BJ (cell line): Measurements from ENCODE around the gene PRIMPOL. TPM values are rescaled to one million over a fixed set of nuclear protein-coding genes. Genes with fewer than 3 reads are reported as not detected.

Experiments
- CTCF ChIA-PET: fragments of 350-600 bp; formaldehyde crosslinking; extraction: SDS; loops from one replicate; lab custom pipeline; 2021; ENCODE audit warnings: antibody characterized with exemption, inconsistent platforms; lab: Yijun Ruan, JAX
- POLR2A ChIA-PET: fragments of 300-600 bp; sonication (Branson Sonifier 250); formaldehyde crosslinking; extraction: SDS; loops from one replicate; lab custom pipeline; 2021; ENCODE audit warnings: antibody characterized with exemption; lab: Charles Lee
- DNase-seq: peaks from one replicate; pipeline ENCODE4 v3.0.0-alpha.2; 2011; ENCODE audit warnings: low read depth
- H3K27me3 ChIP-seq: 2 replicates; pipeline ENCODE4 v1.6.0; 2011; ENCODE audit warnings: low read length; ENCODE audit not compliant: control insufficient read depth, insufficient read depth
- H3K36me3 ChIP-seq: 2 replicates; pipeline ENCODE4 v1.5.1; 2011; ENCODE audit warnings: low read length; ENCODE audit not compliant: control insufficient read depth, insufficient read depth
- H3K4me3 ChIP-seq: 2 replicates; pipeline ENCODE4 v1.5.1; 2011; ENCODE audit warnings: low read depth, mild to moderate bottlenecking, control low read depth, low read length
- polyA plus RNA-seq: library from polyadenylated mRNA; depleted of rRNA; stranded (reverse); fragments of >200 nt; gene quantifications from 2 replicates; pipeline ENCODE4 v1.2.3, GENCODE V29; 2011
- TF ChIP-seq, protein P1 (sequence below): IDR thresholded peaks from 2 replicates; pipeline ENCODE4 v1.5.1; 2011; ENCODE audit warnings: low read depth, mild to moderate bottlenecking, control low read depth, inconsistent platforms, low read length, moderate library complexity; ENCODE audit not compliant: insufficient read depth

PRIMPOL gene
- polyA plus RNA-seq, 1 experiment, result 6.0 TPM

GRCh38 chr4:184727430-184727829 lies 77.9 kb downstream of the PRIMPOL start:
- POLR2A ChIA-PET, result no interaction called here
- Histone ChIP-seq H3K27me3 (no peaks in the 10 kb centered on the region), H3K4me3 (no peak overlapping the region), H3K36me3 (no peaks in the 10 kb centered on the region)
- TF ChIP-seq, protein P1, sequence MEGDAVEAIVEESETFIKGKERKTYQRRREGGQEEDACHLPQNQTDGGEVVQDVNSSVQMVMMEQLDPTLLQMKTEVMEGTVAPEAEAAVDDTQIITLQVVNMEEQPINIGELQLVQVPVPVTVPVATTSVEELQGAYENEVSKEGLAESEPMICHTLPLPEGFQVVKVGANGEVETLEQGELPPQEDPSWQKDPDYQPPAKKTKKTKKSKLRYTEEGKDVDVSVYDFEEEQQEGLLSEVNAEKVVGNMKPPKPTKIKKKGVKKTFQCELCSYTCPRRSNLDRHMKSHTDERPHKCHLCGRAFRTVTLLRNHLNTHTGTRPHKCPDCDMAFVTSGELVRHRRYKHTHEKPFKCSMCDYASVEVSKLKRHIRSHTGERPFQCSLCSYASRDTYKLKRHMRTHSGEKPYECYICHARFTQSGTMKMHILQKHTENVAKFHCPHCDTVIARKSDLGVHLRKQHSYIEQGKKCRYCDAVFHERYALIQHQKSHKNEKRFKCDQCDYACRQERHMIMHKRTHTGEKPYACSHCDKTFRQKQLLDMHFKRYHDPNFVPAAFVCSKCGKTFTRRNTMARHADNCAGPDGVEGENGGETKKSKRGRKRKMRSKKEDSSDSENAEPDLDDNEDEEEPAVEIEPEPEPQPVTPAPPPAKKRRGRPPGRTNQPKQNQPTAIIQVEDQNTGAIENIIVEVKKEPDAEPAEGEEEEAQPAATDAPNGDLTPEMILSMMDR, result no peak
- DNase-seq, result no peak
- CTCF ChIA-PET, result no interaction called here

DNA sequence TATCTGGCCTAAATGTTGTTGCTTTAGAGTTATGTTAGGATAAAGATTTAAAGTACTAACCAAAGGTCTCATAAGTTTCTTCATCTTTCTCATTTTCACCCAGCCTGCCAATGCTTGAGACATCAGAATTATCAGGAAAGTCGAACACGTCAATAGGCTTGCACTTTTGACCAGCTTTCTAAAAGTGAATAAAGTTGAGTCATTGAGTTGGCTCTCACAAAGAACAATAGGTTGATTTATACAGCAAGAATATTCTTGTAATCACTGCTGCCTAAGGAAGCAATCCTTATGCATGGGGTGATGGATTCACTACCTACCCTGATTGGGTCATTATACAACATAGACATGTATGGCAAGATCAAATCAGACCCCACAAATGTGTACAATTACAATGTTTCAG lies 79.3 kb downstream of the PRIMPOL start:
- DNase-seq, result no peak
- Histone ChIP-seq H3K27me3 (no peaks in the 10 kb centered on the region), H3K4me3 (no peak overlapping the region), H3K36me3 (no peaks in the 10 kb centered on the region)
- POLR2A ChIA-PET, result no interaction called here
- CTCF ChIA-PET, result interaction anchor here (0.7 kb wide), 1 partner anchor 48 kb away, joined by 3 read pairs; no protein-coding TSS in a partner anchor
- TF ChIP-seq, protein P1, result no peak

GRCh38 chr4:184729946-184730345 lies 80.4 kb downstream of the PRIMPOL start:
- ChIA-PET CTCF (no interaction called here), POLR2A (no interaction called here)
- Histone ChIP-seq H3K27me3 (no peaks in the 10 kb centered on the region), H3K4me3 (no peak overlapping the region), H3K36me3 (no peaks in the 10 kb centered on the region)
- TF ChIP-seq, protein P1, result no peak
- no peak for DNase-seq

DNA sequence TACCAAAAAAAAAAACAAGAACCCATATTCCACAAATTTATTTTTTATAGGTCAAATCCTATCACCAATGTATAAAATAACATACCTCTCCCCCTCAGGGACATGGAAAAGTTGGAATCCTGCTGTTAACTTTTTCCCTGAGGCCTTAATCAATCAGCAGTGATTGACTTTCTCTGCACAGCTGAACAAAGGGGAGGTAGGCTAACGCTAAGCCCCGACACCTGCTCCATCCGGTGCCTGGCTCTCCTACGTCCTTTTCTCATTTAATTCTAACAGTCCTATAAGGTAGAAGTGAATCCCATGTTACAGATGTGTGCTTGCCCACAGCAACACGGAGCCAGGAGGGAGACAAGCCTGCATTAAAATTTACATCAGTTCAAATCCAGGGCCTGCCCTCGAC lies 81.5 kb downstream of the PRIMPOL start:
- ChIA-PET CTCF (interaction anchor here (0.6 kb wide), 1 partner anchor 8 kb away, joined by 4 read pairs; no protein-coding TSS in a partner anchor), POLR2A (no interaction called here)
- no peak overlapping the region for H3K4me3 ChIP-seq
- H3K36me3 ChIP-seq, result no peaks in the 10 kb centered on the region
- DNase-seq, result no peak
- H3K27me3 ChIP-seq, result no peaks in the 10 kb centered on the region
- TF ChIP-seq, protein P1, result no peak

DNA sequence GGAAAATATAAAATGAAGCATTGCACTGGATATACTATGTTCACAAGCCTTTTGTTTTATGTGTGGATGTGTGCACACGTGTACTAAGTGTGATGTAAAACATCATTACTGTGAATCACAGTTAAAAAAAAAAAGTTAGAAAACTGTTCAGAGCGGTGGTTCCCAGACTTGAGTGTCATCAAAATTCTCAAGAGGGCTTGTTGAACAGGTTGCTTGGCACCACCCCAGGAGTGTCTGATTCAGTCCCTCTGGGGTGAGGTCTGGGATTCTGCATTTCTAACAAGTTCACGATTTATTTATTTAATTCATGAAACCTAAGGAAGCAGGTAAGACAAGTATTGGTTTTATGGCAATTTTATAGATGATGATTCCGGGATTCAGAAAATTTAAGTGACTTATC lies 82.6 kb downstream of the PRIMPOL start:
- no peak for DNase-seq
- ChIA-PET CTCF (interaction anchor here (1.8 kb wide), 1 partner anchor 468 kb away, joined by 5 read pairs; no protein-coding TSS in a partner anchor), POLR2A (no interaction called here)
- TF ChIP-seq, protein P1, result no peak
- H3K36me3 ChIP-seq, result no peaks in the 10 kb centered on the region
- H3K27me3 ChIP-seq, result no peaks in the 10 kb centered on the region
- H3K4me3 ChIP-seq, result no peak overlapping the region; the same call in 1 of the 2 replicates
